SU-DHL-6 (cell line): Measurements from ENCODE around the gene SPTLC1.

Source experiments
- EZH2phosphoT487 ChIP-seq: fragments of 200-600 bp; sonication (generic), shearing (Covaris generic); conservative IDR thresholded peaks from 2 replicates; pipeline ENCODE4 v1.6.1; 2018; ENCODE audit warnings: mild to moderate bottlenecking, antibody characterized with exemption, low read length, moderate library complexity, mixed read lengths
- TF ChIP-seq, protein P1 (sequence below): fragments of 200-600 bp; sonication (generic); IDR thresholded peaks from one replicate; pipeline ENCODE4 v1.5.1; 2017; ENCODE audit warnings: antibody characterized with exemption, mild to moderate bottlenecking, low read length, moderate library complexity; ENCODE audit not compliant: insufficient read depth, poor library complexity, severe bottlenecking

DNA sequence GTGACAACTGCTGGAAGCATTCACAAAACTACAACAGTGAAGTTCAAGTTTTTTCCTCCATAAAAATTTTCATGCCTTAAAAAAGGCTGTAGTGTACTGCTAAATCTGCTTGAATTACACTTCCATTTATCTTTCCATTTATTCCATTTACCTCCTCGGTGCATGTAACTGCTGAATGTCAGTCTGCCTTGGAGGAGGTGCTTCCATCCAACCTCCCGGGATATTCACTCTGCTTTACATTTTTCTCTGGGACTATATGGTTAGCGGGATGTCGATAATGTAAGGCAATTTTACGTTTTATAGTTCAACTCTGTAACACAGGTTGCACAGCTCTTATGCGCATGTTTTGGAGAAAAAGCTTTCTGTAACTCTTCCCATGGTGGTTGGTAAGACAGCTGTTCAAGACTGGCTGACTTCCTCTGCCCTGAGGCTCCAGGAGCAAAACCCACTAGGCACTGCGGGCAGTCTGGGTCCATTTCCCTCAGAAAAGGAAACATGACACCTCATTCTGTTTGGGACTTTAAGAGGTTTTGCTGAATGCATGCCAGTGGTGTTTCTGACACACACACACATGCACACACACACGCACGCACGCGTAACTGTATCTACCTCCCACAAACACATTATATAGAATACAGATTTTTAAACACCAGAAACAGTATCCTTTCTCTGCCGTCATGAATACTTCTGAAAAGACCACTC, 66.1 kb downstream of the SPTLC1 start:
- TF ChIP-seq, protein P1, sequence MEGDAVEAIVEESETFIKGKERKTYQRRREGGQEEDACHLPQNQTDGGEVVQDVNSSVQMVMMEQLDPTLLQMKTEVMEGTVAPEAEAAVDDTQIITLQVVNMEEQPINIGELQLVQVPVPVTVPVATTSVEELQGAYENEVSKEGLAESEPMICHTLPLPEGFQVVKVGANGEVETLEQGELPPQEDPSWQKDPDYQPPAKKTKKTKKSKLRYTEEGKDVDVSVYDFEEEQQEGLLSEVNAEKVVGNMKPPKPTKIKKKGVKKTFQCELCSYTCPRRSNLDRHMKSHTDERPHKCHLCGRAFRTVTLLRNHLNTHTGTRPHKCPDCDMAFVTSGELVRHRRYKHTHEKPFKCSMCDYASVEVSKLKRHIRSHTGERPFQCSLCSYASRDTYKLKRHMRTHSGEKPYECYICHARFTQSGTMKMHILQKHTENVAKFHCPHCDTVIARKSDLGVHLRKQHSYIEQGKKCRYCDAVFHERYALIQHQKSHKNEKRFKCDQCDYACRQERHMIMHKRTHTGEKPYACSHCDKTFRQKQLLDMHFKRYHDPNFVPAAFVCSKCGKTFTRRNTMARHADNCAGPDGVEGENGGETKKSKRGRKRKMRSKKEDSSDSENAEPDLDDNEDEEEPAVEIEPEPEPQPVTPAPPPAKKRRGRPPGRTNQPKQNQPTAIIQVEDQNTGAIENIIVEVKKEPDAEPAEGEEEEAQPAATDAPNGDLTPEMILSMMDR, result no peak
- no peak for TF ChIP-seq EZH2phosphoT487
